ENCODE results near the gene SPATS2L.

The SPATS2L gene

GRCh38 chr2:200472853-200473464 lies 166.5 kb downstream of the SPATS2L start:
- DNase-seq = no peak

- DNase-seq = no peak
Observed at GRCh38 chr2:200475795-200476194, 169.3 kb downstream of the SPATS2L start.

- no peak for DNase-seq
Observed at GRCh38 chr2:200476836-200477235, 170.3 kb downstream of the SPATS2L start.

GRCh38 chr2:200477667-200478131 lies 171.2 kb downstream of the SPATS2L start:
- peak; percentile 26 to 56 for DNase-seq

GRCh38 chr2:200479692-200480265 lies 173.3 kb downstream of the SPATS2L start:
- DNase-seq = no peak

GRCh38 chr2:200482194-200482593 lies 175.7 kb downstream of the SPATS2L start:
- DNase-seq = no peak

- DNase-seq = no peak
Observed at GRCh38 chr2:200483729-200484198, 177.3 kb downstream of the SPATS2L start.

- DNase-seq = no peak
Observed at GRCh38 chr2:200484934-200485333, 178.4 kb downstream of the SPATS2L start.

- no peak for DNase-seq
Observed at GRCh38 chr2:200486529-200486928, 180.0 kb downstream of the SPATS2L start.

- no peak for DNase-seq
Observed at GRCh38 chr2:200488169-200488568, 181.7 kb downstream of the SPATS2L start.

- no peak for DNase-seq
Observed at GRCh38 chr2:200490001-200490400, 183.5 kb downstream of the SPATS2L start.

GRCh38 chr2:200492656-200493055 lies 186.2 kb downstream of the SPATS2L start:
- DNase-seq = no peak

GRCh38 chr2:200494048-200494447 lies 187.6 kb downstream of the SPATS2L start:
- no peak for DNase-seq

GRCh38 chr2:200496696-200497095 lies 190.2 kb downstream of the SPATS2L start:
- DNase-seq = no peak

- DNase-seq = no peak
Observed at GRCh38 chr2:200498402-200499162, 192.1 kb downstream of the SPATS2L start.

GRCh38 chr2:200502196-200502595 lies 195.7 kb downstream of the SPATS2L start:
- DNase-seq = no peak

GRCh38 chr2:200506679-200507078 lies 200.2 kb downstream of the SPATS2L start:
- DNase-seq = no peak

- DNase-seq = no peak
Observed at GRCh38 chr2:200507179-200507578, 200.7 kb downstream of the SPATS2L start.

- no peak for DNase-seq
Observed at GRCh38 chr2:200509235-200509611, 202.7 kb downstream of the SPATS2L start.

- peak; percentile 85 to 87 for DNase-seq
Observed at GRCh38 chr2:200509612-200510433, 203.3 kb downstream of the SPATS2L start, which contains the start of gene KCTD18. TSS of gene KCTD18 (minus strand) at chr2:200510068. CDS start at chr2:200507016, 3,052 bp downstream.

- no peak for DNase-seq
Observed at GRCh38 chr2:200515155-200515554, 208.7 kb downstream of the SPATS2L start.

GRCh38 chr2:200523158-200523557 lies 216.7 kb downstream of the SPATS2L start:
- no peak for DNase-seq

GRCh38 chr2:200523604-200524003 lies 217.1 kb downstream of the SPATS2L start:
- no peak for DNase-seq

All from hippocampal formation (tissue), 2 donors.